ENCODE data around the gene DYSF.

Gene DYSF

GRCh38 chr2:71691747-71692441 lies 238.5 kb downstream of the DYSF start:
- peak in 3 of 10 donors; percentile 47 to 81 (median 80) for DNase-seq
- intact Hi-C loops (cut with DNase I): no loop called here

- peak in 2 of 10 donors; percentile 7 to 53 for DNase-seq
- intact Hi-C loops (cut with DNase I): no loop called here
Observed at GRCh38 chr2:71692621-71693277, 239.4 kb downstream of the DYSF start.

DNA sequence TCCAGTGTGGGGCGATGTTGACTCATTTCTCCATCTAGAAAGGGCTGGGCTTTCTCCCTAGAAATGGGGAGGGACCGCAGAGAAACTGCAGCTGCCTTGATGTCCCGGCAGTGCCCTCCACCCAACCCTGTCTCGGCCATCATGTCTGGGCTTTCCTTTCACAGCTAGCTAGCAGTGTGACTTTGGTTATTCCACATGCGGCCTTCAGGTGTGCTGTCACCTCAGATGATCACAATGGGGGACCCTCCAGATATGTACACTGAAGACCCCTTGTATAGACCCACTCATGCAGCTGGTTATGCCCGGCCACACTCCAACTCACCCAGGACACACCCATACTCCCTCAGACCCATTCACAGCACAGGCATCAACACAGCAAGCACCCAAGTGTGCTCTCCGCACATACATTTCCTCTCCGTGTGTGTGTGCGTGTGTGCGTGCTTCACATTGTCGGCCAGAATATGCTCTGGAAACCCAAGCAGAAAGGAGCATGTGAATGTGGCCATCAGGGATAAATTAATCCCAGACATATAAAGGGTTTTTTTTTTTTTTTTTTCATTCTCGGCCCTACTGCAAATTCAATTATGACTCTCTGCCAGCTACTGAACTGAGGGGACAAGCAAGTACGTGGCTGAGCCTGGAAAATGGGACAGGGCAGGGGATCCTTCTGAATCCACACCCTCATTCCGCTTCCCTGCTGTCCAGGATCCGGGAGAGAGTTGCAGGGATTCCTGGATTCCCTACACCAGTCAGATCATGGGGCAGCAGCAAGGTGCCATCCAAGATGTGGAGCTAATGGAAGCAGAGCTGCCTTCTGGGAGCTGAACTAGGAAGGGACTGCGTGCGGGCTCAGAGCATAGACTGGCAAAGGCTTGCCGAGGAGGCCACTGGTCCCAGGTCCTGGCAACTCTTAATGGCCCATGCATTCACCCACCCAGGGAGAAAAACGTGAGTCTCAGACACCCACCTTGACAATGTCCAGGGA lies 240.2 kb downstream of the DYSF start:
- intact Hi-C loops (cut with DNase I): no loop called here
- peak in 2 of 10 donors; percentile 34 to 75 for DNase-seq

GRCh38 chr2:71694501-71695234 lies 241.3 kb downstream of the DYSF start:
- intact Hi-C loops (cut with DNase I): no loop called here
- DNase-seq: peak in 2 of 10 donors; percentile 55 to 70

DNA sequence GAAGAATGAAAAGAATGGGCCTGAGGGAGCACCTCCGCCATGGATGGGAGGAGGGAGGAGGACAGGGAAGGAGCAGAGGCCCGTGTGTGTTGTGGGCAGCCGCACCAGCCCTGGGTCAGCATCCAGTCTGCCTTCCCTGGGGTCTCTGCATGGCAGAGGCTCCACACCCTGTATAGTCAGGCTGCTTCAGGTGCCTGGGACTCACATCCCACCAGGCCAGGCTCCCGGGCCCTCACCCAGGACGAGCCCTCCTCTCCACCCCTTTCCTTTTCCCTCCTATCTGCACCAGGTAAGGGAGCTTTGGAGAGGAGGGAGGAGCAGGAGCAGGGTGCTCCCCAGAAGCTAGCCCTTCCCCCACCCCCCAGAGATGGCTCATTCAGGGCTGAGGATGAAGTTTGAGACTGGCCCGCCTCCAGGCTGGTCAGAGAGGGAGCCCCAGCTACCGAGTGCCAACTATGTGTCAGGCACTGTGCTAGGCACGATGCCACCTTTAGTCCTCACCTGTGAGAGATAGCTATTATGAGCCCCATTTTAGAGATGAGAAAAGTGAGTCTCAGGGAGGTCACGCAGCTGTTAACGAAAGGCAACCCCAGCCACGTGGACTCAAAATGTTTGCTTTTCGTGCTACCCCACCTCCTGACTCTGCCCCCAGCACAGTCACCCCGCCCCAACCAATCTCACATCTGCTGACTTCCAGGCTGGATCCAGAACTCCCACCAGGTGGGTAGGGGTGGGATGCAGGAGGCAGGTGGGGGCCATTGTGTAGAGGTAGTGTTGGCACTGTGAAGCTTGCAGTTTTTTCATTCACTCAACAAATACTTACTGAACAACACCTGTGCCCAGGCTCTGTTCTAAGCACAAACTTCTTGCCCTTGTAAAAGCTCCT lies 242.1 kb downstream of the DYSF start:
- intact Hi-C loops (cut with DNase I): no loop called here
- DNase-seq: peak in 2 of 10 donors; percentile 59 to 70

DNA sequence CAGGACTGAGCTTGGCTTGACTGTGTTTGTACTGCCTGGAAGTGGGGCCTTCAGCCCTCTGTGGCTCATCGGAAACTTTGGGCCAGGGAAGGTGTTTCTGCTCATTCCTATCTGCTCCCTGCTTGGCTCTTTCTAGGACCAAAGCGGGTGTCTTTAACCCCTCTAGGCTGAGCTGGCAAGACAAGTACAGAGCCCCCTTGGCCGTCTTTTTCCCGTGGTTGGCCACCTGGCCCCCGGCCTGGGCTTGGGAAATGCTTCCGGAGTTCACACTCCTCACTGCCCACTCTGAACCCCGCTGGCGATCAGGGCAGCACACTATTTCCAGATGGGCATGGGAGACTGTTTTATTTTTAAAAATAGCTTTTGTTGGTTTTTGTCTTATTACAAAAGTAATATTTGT lies 243.0 kb downstream of the DYSF start:
- intact Hi-C loops (cut with DNase I): no loop called here
- DNase-seq: peak in 2 of 10 donors; percentile 65 to 82

GRCh38 chr2:71697106-71698004 lies 244.0 kb downstream of the DYSF start:
- intact Hi-C loops (cut with DNase I): no loop called here
- DNase-seq: peak in 1 of 10 donors; percentile 39

- peak in 1 of 10 donors; percentile 49 for DNase-seq
- intact Hi-C loops (cut with DNase I): no loop called here
Observed at GRCh38 chr2:71699428-71699827, 246.1 kb downstream of the DYSF start.

GRCh38 chr2:71700041-71700657 lies 246.8 kb downstream of the DYSF start:
- peak in 2 of 10 donors; percentile 62 to 64 for DNase-seq
- intact Hi-C loops (cut with DNase I): no loop called here

- DNase-seq: peak; percentile 41 to 96 (median 73)
- intact Hi-C loops (cut with DNase I): no loop called here
Observed at GRCh38 chr2:71700658-71701397, 247.5 kb downstream of the DYSF start.

DNA sequence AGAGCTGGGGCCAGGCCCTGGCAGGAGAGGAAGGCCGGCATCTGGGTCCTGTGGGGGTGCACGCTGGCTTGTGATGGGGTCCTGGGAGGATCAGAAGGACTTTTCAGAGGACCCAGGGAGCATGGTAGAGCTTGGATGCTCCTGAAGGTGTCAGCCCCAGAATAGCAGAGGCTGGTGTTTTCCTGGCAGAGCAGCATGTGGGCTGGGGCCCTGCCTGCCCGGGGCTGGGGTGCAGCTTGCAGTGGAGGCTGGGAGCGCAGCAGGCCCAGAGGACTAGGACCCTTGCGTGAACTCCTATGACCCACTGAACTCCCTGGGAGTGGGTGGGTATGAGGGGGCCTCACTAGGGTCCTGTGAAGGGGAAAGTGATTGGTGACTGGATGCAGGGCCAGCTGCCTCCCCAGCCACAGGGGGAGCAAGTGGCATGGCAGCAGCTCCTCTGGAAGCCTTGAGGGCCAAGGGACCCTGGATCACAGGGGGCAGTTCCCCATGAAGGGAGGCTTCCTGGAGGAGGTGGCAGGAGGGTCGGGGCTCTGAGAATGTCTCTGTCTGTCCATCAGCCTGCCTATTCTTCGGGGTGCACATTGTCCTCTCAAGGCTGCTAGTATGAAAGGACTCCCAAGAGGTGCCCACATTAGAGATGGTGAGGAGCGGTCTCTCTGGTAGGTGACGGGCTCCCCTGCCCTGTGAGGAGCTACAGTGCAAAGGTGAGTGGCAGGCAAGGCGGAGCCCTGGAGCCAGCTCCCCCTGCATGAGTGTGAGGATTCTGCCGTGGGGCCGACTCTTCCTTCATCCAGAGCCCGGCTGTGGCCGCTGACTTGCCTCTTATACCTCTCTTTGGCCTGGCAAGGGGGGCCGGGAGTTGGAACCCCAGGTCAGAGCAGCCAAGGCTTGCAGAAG lies 249.0 kb downstream of the DYSF start:
- intact Hi-C loops (cut with DNase I): no loop called here
- DNase-seq: peak in 2 of 10 donors; percentile 73 to 77

GRCh38 chr2:71702971-71703898 lies 249.9 kb downstream of the DYSF start:
- peak in 2 of 10 donors; percentile 70 to 73 for DNase-seq
- intact Hi-C loops (cut with DNase I): no loop called here

DNA sequence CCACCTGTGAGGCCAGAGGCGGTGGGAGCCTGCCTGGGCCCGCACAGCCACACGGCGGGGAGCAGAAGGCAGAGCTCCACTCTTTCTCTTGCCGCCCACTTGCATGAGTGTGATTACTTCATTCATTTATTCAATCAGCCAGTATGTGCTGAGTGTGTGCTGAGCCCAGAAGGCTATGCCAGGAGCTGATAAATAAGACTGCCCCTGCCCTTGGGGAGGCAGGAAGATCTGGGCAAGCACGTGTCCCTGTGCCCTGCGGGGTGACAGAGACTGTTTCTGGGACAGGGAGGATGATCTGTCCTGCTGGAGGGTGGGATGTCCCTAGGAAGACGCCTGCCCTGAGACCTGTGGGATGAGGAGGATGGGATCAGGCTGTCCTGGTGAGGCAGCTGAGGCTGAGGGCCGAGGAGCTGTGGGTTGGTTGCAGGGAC lies 250.8 kb downstream of the DYSF start:
- DNase-seq: peak in 1 of 10 donors; percentile 55
- intact Hi-C loops (cut with DNase I): no loop called here

- intact Hi-C loops (cut with DNase I): no loop called here
Observed at GRCh38 chr2:71704688-71705087, 251.3 kb downstream of the DYSF start.

More at GRCh38 chr2:71704688-71705087, 251.3 kb downstream of the DYSF start:
- peak in 1 of 10 donors; percentile 49 for DNase-seq
